NCI-H1105 treated with DMSO at 0.1 percent for 48 hours (cell line): Measurements from ENCODE around the gene ACVRL1.

Source experiments
- DNase-seq: peaks from one replicate; lab custom pipeline; 2025; lab: John Stamatoyannopoulos, UW

The ACVRL1 gene

GRCh38 chr12:51915951-51916350 lies 8.6 kb downstream of the ACVRL1 start:
- no peak for DNase-seq

DNA sequence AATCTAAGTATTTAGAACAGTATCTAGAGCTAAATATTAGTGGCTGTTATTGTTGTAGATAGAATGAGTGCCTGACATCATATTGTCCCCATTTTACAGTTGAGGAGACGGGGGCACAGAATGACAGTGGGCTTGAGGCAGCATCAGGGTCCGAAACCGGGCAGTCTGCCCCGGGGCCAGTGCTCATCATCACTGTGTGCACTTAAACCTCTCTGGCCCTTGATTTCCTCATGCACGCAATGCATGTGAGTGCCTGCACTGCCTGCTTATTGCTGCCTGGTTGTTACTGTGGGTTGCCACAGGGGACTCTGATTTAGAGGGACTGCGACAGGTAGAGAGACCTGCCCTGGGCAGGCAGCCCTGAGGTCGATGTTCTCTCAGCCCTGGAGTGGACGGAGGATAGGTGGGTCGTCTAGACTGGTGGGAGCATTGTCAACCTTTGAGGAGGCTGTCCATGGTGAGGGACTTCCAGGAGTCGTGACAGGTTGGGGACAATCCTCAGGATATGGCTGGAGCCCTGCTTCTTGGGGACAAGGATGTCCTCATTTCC lies 9.8 kb downstream of the ACVRL1 start:
- no peak for DNase-seq

GRCh38 chr12:51917746-51918453 lies 10.6 kb downstream of the ACVRL1 start:
- DNase-seq: no peak

DNA sequence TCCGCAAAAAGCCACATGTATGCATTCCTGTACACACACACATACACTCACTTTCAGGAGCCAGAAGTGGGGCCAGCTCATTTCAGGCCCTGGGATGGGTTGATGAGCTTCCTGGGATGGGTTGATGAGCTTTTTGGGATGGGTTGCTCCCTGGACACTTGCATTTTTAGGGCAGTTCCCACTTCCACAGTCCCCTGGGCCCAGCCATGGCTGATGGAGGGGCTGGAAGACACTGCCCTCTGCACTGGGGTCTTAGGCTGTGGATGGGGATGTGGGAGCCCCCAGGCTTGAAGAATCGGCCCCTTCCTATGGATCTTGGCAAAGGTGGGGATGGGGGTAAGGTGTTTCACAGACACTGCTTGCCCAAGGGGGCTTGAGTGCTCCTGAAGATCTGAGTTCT lies 12.7 kb downstream of the ACVRL1 start:
- no peak for DNase-seq

GRCh38 chr12:51921017-51921725 lies 13.9 kb downstream of the ACVRL1 start:
- DNase-seq: no peak

DNA sequence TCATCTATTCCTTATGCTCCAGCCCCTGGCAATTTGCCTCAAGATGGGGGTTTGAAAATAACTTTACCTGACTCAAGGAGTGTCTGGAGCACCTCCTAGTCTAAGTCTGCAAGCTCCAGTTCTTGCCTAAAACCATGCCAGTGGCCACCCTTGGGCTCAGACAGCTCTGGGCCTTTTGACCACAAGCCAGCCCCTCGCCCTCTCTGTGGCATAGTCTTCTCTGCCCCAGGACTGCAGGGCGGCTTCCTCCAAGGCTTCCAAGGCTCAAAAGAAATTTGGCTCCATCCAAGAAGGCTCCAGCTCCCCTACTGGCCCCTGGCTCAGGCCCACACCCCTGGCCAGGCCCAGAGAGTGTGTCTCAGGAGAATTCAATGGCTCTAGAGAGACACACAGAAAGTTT lies 14.8 kb downstream of the ACVRL1 start:
- no peak for DNase-seq

DNA sequence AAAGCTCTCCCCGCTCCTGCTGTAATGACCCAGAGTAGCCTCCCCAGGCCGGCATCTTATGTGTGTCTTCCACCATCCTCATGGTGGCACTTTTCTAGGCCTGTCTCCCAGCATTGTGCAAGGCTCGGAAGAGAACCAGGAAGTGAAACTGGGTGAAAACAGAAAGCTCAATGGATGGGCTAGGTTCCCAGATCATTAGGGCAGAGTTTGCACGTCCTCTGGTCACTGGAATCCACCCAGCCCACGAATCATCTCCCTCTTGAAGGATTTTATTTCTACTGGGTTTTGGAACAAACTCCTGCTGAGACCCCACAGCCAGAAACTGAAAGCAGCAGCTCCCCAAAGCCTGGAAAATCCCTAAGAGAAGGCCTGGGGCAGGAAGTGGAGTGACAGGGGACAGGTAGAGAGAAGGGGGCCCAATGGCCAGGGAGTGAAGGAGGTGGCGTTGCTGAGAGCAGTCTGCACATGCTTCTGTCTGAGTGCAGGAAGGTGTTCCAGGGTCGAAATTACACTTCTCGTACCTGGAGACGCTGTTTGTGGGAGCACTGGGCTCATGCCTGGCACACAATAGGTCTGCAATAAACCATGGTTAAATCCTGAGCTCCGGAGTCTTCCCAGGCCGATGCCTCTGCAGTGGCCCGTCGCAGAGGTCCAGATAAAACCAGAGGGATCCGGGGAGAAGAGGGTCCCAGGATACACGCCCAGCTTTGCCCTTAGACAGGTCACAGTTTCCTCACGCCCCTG lies 15.6 kb downstream of the ACVRL1 start:
- DNase-seq: no peak

- DNase-seq: no peak
Observed at GRCh38 chr12:51923506-51924365, 16.4 kb downstream of the ACVRL1 start.

- no peak for DNase-seq
Observed at GRCh38 chr12:51924551-51925319, 17.4 kb downstream of the ACVRL1 start.

- DNase-seq: no peak
Observed at GRCh38 chr12:51925346-51926063, 18.2 kb downstream of the ACVRL1 start.

GRCh38 chr12:51926064-51926632 lies 18.8 kb downstream of the ACVRL1 start:
- DNase-seq: no peak

GRCh38 chr12:51926718-51927117 lies 19.4 kb downstream of the ACVRL1 start:
- no peak for DNase-seq

- DNase-seq: no peak
Observed at GRCh38 chr12:51932218-51933076, 25.1 kb downstream of the ACVRL1 start.

- no peak for DNase-seq
Observed at GRCh38 chr12:51934080-51934479, 26.8 kb downstream of the ACVRL1 start.

DNA sequence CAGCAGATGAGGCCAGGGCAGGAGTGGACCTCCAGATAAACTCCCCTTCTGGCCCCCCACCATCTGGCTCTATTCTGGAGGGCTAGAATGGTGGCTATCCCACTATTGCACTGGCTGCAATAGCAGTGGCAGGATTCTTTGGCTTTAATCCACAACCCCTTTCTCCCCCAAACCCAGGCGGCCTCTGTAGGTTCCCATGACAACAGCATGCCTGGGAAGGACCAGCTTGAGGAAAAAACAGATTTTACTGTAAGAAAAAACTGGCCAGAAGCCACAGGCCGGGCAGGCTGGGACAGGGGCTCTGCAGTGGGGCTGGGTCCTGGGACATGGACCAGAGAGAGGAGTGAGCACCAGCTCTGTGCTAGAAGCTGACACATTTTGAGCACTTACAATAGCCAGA lies 30.6 kb downstream of the ACVRL1 start:
- no peak for DNase-seq

DNA sequence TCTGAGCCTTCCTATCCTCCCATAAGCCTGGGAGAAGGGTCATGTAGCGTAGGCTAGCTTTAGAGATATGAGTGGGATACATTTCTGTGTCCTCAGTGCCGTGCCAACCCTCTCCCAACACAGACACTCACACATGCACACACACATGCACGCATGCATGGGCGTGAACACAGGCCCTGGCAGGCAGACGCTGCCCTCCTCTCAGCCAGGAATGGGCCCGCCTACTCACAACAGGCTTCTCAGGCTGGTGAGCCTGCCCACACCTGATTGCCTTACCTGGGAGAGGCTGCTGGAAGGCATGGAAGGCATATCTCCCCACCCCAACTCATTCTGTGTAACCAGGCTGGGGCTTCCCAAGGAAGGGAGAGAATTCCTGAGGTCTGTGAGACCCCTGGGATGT lies 31.4 kb downstream of the ACVRL1 start:
- DNase-seq: no peak

DNA sequence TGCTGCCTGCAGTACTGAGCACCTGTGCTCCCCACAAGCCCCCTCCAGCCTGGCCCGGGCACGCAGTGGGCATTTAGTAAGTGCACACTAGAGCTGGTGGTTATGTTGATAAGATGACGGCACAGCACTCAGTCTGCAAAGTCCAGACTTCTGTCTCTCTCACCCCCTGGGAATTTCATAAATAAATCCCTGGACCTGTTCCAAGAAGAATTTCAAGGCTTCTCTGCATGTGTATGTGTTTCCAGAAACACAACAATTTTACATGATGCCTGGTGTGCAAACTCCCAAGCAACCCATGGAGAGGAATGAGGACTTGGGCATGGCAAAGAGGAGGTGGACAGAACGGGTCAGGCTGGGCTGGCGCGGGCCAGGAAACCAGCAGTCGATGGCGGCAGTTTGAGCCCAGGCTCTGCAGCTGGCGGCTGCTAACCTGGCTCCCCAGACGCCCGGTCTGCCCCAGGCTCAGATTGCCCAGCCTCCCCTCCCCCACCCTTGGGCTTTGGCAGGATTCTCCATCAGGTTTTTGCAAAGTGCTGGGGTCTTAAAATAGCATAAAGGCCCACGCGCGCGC lies 33.8 kb downstream of the ACVRL1 start:
- peak; percentile 63 for DNase-seq

DNA sequence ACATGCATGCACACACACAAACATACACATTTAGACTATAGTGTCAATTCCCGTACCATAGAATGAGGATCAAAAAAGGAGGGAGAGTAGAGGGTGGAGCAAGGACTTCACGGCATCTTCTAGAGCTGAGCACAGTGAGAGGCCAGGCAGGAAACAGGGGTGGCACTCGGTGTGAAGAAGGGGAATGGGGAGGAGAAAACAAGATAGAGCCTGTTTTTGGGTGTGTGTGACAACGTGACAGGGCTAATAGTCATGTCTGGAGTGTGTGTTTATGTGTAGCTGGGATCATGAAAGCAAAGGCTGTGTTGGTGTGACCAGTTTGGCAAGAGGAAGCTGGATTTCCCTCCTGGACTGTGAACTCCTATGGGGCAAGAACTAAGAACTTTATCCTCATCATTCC lies 34.3 kb downstream of the ACVRL1 start:
- DNase-seq: no peak

DNA sequence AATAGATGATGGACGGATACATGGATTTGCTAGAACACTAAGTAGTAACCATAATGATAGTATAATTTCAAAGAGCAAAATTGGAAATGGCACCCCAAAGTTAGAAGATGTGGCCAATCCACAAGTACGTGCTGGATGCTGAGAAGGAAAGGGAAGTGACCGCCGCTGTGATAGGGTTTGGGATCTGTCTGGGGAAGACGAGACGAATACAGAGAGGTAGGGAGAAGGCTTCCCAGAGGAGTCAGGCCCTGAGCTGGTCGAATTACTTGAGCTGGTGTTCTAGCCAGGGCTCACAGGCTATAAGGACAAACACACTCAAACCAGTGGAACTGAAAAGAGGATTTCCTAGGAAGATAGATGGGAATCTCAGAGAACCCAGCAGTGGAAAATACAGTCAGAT lies 34.8 kb downstream of the ACVRL1 start:
- DNase-seq: no peak
